ENCODE results near the gene TIMP3. TPM values are rescaled to one million over a fixed set of nuclear protein-coding genes. Genes with fewer than 3 reads are reported as not detected.

Gene TIMP3
- 292 and 523 TPM in 2 replicates for total RNA-seq

DNA sequence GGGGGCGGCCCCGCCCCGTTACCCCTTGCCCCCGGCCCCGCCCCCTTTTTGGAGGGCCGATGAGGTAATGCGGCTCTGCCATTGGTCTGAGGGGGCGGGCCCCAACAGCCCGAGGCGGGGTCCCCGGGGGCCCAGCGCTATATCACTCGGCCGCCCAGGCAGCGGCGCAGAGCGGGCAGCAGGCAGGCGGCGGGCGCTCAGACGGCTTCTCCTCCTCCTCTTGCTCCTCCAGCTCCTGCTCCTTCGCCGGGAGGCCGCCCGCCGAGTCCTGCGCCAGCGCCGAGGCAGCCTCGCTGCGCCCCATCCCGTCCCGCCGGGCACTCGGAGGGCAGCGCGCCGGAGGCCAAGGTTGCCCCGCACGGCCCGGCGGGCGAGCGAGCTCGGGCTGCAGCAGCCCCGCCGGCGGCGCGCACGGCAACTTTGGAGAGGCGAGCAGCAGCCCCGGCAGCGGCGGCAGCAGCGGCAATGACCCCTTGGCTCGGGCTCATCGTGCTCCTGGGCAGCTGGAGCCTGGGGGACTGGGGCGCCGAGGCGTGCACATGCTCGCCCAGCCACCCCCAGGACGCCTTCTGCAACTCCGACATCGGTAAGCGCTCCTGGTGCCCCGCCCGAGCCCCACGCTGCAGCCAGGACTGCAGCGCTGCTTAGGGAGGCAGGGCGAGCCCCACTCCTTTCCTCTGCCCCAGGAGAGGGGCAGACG is at the start of gene TIMP3:
TSS of gene TIMP3 (plus strand) at position 169 of the 700 bp plus-strand sequence. CDS start at position 466, 297 bp downstream.

Measured in dermis lymphatic vessel endothelial cell (primary cell).